ENCODE results near the gene SERPINB1.

Gene SERPINB1

GRCh38 chr6:2783188-2783963, 58.3 kb downstream of the SERPINB1 start:
- TF ChIP-seq, protein P1, sequence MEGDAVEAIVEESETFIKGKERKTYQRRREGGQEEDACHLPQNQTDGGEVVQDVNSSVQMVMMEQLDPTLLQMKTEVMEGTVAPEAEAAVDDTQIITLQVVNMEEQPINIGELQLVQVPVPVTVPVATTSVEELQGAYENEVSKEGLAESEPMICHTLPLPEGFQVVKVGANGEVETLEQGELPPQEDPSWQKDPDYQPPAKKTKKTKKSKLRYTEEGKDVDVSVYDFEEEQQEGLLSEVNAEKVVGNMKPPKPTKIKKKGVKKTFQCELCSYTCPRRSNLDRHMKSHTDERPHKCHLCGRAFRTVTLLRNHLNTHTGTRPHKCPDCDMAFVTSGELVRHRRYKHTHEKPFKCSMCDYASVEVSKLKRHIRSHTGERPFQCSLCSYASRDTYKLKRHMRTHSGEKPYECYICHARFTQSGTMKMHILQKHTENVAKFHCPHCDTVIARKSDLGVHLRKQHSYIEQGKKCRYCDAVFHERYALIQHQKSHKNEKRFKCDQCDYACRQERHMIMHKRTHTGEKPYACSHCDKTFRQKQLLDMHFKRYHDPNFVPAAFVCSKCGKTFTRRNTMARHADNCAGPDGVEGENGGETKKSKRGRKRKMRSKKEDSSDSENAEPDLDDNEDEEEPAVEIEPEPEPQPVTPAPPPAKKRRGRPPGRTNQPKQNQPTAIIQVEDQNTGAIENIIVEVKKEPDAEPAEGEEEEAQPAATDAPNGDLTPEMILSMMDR (IDR thresholded peaks at IDR 0.05; ENCODE audit: insufficient read depth, low read length, missing control alignments) = no peak
- CTCF ChIA-PET = interaction anchor here (0.9 to 7.4 kb wide), 8 partner anchors 7 to 169 kb away, joined by 4 to 43 read pairs (median 6); partner anchors contain the start of genes MYLK4 and WRNIP1
- DNase-seq (ENCODE audit: low read depth, low spot score) = no peak
- POLR2A ChIA-PET = interaction anchor here (0.7 kb wide), 1 partner anchor 10 kb away, joined by 3 read pairs; no protein-coding TSS in a partner anchor
- H3K4me3 ChIP-seq (ENCODE audit: low read depth, low read length) = no peak overlapping the region

GRCh38 chr6:2782825-2783187, 58.9 kb downstream of the SERPINB1 start:
- ChIA-PET CTCF (interaction anchor here (1.6 to 7.4 kb wide), 5 partner anchors 7 to 170 kb away, joined by 4 to 43 read pairs (median 8); no protein-coding TSS in a partner anchor), POLR2A (interaction anchor here (0.7 kb wide), 1 partner anchor 9 kb away, joined by 3 read pairs; no protein-coding TSS in a partner anchor)
- DNase-seq (ENCODE audit: low read depth, low spot score) = no peak
- TF ChIP-seq, protein P1 (IDR thresholded peaks at IDR 0.05; ENCODE audit: insufficient read depth, low read length, missing control alignments) = no peak
- no peak overlapping the region for H3K4me3 ChIP-seq (ENCODE audit: low read depth, low read length)

- H3K4me3 ChIP-seq (ENCODE audit: low read depth, low read length) = no peak overlapping the region
- no peak for DNase-seq (ENCODE audit: low read depth, low spot score)
- TF ChIP-seq, protein P1 (IDR thresholded peaks at IDR 0.05; ENCODE audit: insufficient read depth, low read length, missing control alignments) = no peak
- ChIA-PET POLR2A (no interaction called here), CTCF (interaction anchor here (1.6 to 7.4 kb wide), 5 partner anchors 8 to 170 kb away, joined by 4 to 43 read pairs (median 8); no protein-coding TSS in a partner anchor)
These were observed 59.3 kb downstream of the SERPINB1 start for GRCh38 chr6:2782356-2782708.
